H1 (cell line): ENCODE measurements around the gene NME3. TPM values are rescaled to one million over a fixed set of nuclear protein-coding genes. Genes with fewer than 3 reads are reported as not detected.

Experiments used
- CTCF ChIA-PET: fragments of 300-600 bp; sonication (Branson Sonifier 250); formaldehyde crosslinking; loops from one replicate; lab custom pipeline; 2021; ENCODE audit not compliant: partially characterized antibody; lab: Charles Lee
- POLR2A ChIA-PET: fragments of 300-600 bp; sonication (Branson Sonifier 250); formaldehyde crosslinking; loops from one replicate; lab custom pipeline; 2021; ENCODE audit warnings: inconsistent platforms; ENCODE audit not compliant: partially characterized antibody; lab: Charles Lee
- DNase-seq, 2 experiments: peaks; one replicate each; pipeline versions ENCODE4 v3.0.0 to v3.0.0-alpha.2; 2010 to 2022; ENCODE audit warnings: low spot score in 2 of 2, low read depth in 1 of 2, mixed read lengths in 1 of 2
- FAIRE-seq: peaks from 2 replicates; lab custom pipeline; 2011; peaks lifted over from hg19 to GRCh38; lab: Jason Lieb, UNC
- H2AFZ ChIP-seq: 2 replicates; pipeline ENCODE4 v1.8.1; 2012; ENCODE audit warnings: low read length, inconsistent platforms
- H2AK5ac ChIP-seq: 2 replicates; pipeline ENCODE4 v1.6.1; 2013; ENCODE audit warnings: low read depth, low read length
- H2BK120ac ChIP-seq: replicated peaks from 2 replicates; pipeline ENCODE3; 2013; ENCODE audit warnings: low read depth, low read length, inconsistent platforms
- H2BK12ac ChIP-seq: 2 replicates; pipeline ENCODE4 v1.6.1; 2013; ENCODE audit warnings: low read depth, low read length
- H2BK15ac ChIP-seq: 2 replicates; pipeline ENCODE4 v1.6.1; 2013; ENCODE audit warnings: low read length
- H2BK20ac ChIP-seq: 2 replicates; pipeline ENCODE4 v1.6.1; 2013; ENCODE audit warnings: low read length
- H2BK5ac ChIP-seq: 2 replicates; pipeline ENCODE4 v1.6.1; 2013; ENCODE audit warnings: low read depth, low read length
- H3K14ac ChIP-seq: 2 replicates; pipeline ENCODE4 v1.6.1; 2013; ENCODE audit warnings: inconsistent platforms; ENCODE audit not compliant: insufficient read length
- H3K18ac ChIP-seq: 2 replicates; pipeline ENCODE4 v1.6.1; 2013; ENCODE audit warnings: low read length; ENCODE audit errors: extremely low read depth
- H3K23ac ChIP-seq: 2 replicates; pipeline ENCODE4 v1.6.1; 2013; ENCODE audit warnings: inconsistent platforms; ENCODE audit not compliant: insufficient read length
- H3K23me2 ChIP-seq: 2 replicates; pipeline ENCODE4 v1.6.1; 2013; ENCODE audit warnings: low read depth, low read length
- H3K27ac ChIP-seq: 2 replicates; pipeline ENCODE4 v1.6.1; 2011; ENCODE audit warnings: low read depth, low read length, inconsistent platforms
- H3K27me3 ChIP-seq, 4 experiments: replicated peaks in 1 of 4; 1 replicate in 1 of 4; 2 replicates in 3 of 4; pipeline versions ENCODE4 v1.6.1 to v1.8.1; 2011 to 2013; ENCODE audit warnings: low read length in 3 of 4, mild to moderate bottlenecking in 3 of 4, inconsistent platforms in 2 of 4, mixed read lengths in 2 of 4, moderate library complexity in 1 of 4; ENCODE audit not compliant: control insufficient read depth in 3 of 4, insufficient read depth in 3 of 4; ENCODE audit errors: extremely low read depth in 1 of 4
- H3K36me3 ChIP-seq, 4 experiments: 2 replicates each; pipeline versions ENCODE4 v1.6.1 to v1.8.1; 2011 to 2013; ENCODE audit warnings: mild to moderate bottlenecking in 4 of 4, low read length in 3 of 4, moderate library complexity in 2 of 4, control low read depth in 1 of 4, inconsistent platforms in 1 of 4; ENCODE audit not compliant: insufficient read depth in 4 of 4, control insufficient read depth in 2 of 4
- H3K4ac ChIP-seq: replicated peaks from 2 replicates; pipeline ENCODE3; 2013; ENCODE audit warnings: low read length, low read depth, mixed read lengths, inconsistent platforms; ENCODE audit not compliant: insufficient read length
- H3K4me1 ChIP-seq, 4 experiments: replicated peaks in 1 of 4; 1 replicate in 1 of 4; 2 replicates in 3 of 4; pipeline versions ENCODE4 v1.6.1 to v1.8.1; 2011 to 2013; ENCODE audit warnings: low read length in 3 of 4, inconsistent platforms in 2 of 4, mixed read lengths in 1 of 4; ENCODE audit not compliant: insufficient read depth in 4 of 4, control insufficient read depth in 3 of 4
- H3K4me2 ChIP-seq, 2 experiments: 2 replicates each; pipeline versions ENCODE4 v1.6.1 to v1.8.1; 2011 to 2013; ENCODE audit warnings: low read depth in 2 of 2, low read length in 2 of 2, control low read depth in 1 of 2, inconsistent platforms in 1 of 2, mild to moderate bottlenecking in 1 of 2; ENCODE audit not compliant: insufficient read depth in 1 of 2
- H3K4me3 ChIP-seq, 4 experiments: fragments of 200-600, 300-600 bp in 1 of 4; sonication (generic), shearing (Covaris generic), sonication (Bioruptor Twin) in 1 of 4; 2 replicates each; pipeline versions ENCODE4 v1.5.1 to v1.8.1; 2011 to 2016; ENCODE audit warnings: low read length in 4 of 4, low read depth in 3 of 4, control low read depth in 2 of 4, inconsistent platforms in 2 of 4, mild to moderate bottlenecking in 2 of 4, mixed read lengths in 1 of 4, moderate library complexity in 1 of 4; ENCODE audit not compliant: insufficient read depth in 2 of 4; ENCODE audit errors: extremely low read depth in 1 of 4
- H3K56ac ChIP-seq: replicated peaks from 2 replicates; pipeline ENCODE3; 2013; ENCODE audit warnings: low read depth, mild to moderate bottlenecking, mixed read lengths, low read length, inconsistent platforms; ENCODE audit not compliant: insufficient read length
- H3K79me1 ChIP-seq: 2 replicates; pipeline ENCODE4 v1.6.1; 2013; ENCODE audit warnings: low read depth, low read length, control low read depth
- H3K79me2 ChIP-seq, 2 experiments: 2 replicates each; pipeline versions ENCODE4 v1.6.1 to v1.8.1; 2012 to 2013; ENCODE audit warnings: low read length in 2 of 2, mild to moderate bottlenecking in 2 of 2, inconsistent platforms in 1 of 2; ENCODE audit not compliant: insufficient read depth in 2 of 2, control insufficient read depth in 1 of 2
- H3K9ac ChIP-seq, 4 experiments: replicated peaks in 1 of 4; 1 replicate in 1 of 4; 2 replicates in 3 of 4; pipeline versions ENCODE4 v1.6.1 to v1.8.1; 2011 to 2013; ENCODE audit warnings: low read depth in 3 of 4, low read length in 3 of 4, control low read depth in 2 of 4, mild to moderate bottlenecking in 2 of 4, moderate library complexity in 2 of 4, inconsistent platforms in 1 of 4; ENCODE audit errors: extremely low read depth in 1 of 4
- H3K9me3 ChIP-seq, 2 experiments: 2 replicates each; pipeline versions ENCODE4 v1.6.1 to v1.8.1; 2012 to 2013; ENCODE audit warnings: mild to moderate bottlenecking in 2 of 2, moderate library complexity in 2 of 2, control low read depth in 1 of 2, inconsistent platforms in 1 of 2, low read depth in 1 of 2, low read length in 1 of 2, mixed read lengths in 1 of 2; ENCODE audit not compliant: insufficient read depth in 2 of 2
- H4K20me1 ChIP-seq, 2 experiments: replicated peaks in 1 of 2; 2 replicates each; pipeline versions ENCODE3 to v1.8.1; 2011 to 2013; ENCODE audit warnings: inconsistent platforms in 2 of 2, low read length in 2 of 2, mild to moderate bottlenecking in 1 of 2; ENCODE audit not compliant: insufficient read depth in 2 of 2, control insufficient read depth in 1 of 2
- H4K5ac ChIP-seq: 2 replicates; pipeline ENCODE4 v1.6.1; 2013; ENCODE audit warnings: low read length, low read depth, mixed read lengths, inconsistent platforms; ENCODE audit not compliant: insufficient read length
- H4K8ac ChIP-seq: 2 replicates; pipeline ENCODE4 v1.8.0; 2013; ENCODE audit warnings: mild to moderate bottlenecking, moderate library complexity, low read length, inconsistent platforms; ENCODE audit not compliant: insufficient read depth; ENCODE audit errors: extremely low read depth
- H4K91ac ChIP-seq: replicated peaks from 2 replicates; pipeline ENCODE3; 2013; ENCODE audit warnings: low read length, mixed read lengths, inconsistent platforms; ENCODE audit not compliant: insufficient read length
- CBX8 ChIP-seq: fragments of 300-800, 300-1000 bp; sonication (generic); IDR thresholded peaks from 2 replicates; pipeline ENCODE4 v1.7.1; 2016; ENCODE audit warnings: low read depth, low read length, borderline replicate concordance
- CTBP2 ChIP-seq: IDR thresholded peaks from 2 replicates; pipeline ENCODE4 v1.7.0; 2011; ENCODE audit warnings: borderline replicate concordance, mild to moderate bottlenecking, moderate library complexity, mixed read lengths, low read length; ENCODE audit not compliant: insufficient read depth, insufficient read length
- EGR1 ChIP-seq: IDR thresholded peaks from 2 replicates; pipeline ENCODE4 v1.6.1; 2011; ENCODE audit warnings: low read depth, low read length, borderline replicate concordance
- FOSL1 ChIP-seq: IDR thresholded peaks from 2 replicates; pipeline ENCODE4 v1.6.1; 2011; ENCODE audit warnings: mild to moderate bottlenecking, low read depth, low read length, moderate library complexity; ENCODE audit not compliant: insufficient read depth
- HDAC2 ChIP-seq, 2 experiments: fragments of 300-600 bp in 1 of 2; sonication (generic) in 1 of 2; IDR thresholded peaks; 2 replicates each; pipeline ENCODE4 v1.6.1; 2011 to 2012; ENCODE audit warnings: low read depth in 2 of 2, low read length in 2 of 2, mild to moderate bottlenecking in 2 of 2, moderate library complexity in 2 of 2, borderline replicate concordance in 1 of 2, inconsistent platforms in 1 of 2
- JUN ChIP-seq: IDR thresholded peaks from 2 replicates; pipeline ENCODE4 v1.6.1; 2011; ENCODE audit warnings: low read depth, mild to moderate bottlenecking, improper control_type of control experiment, low read length
- SIX5 ChIP-seq: IDR thresholded peaks from 2 replicates; pipeline ENCODE4 v1.6.1; 2011; ENCODE audit warnings: mild to moderate bottlenecking, low read depth, low read length
- SP1 ChIP-seq: IDR thresholded peaks from 2 replicates; pipeline ENCODE4 v1.6.1; 2011; ENCODE audit warnings: low read depth, low read length
- SP2 ChIP-seq: IDR thresholded peaks from 2 replicates; pipeline ENCODE4 v1.6.1; 2012; ENCODE audit warnings: mild to moderate bottlenecking, low read length, inconsistent platforms
- SUZ12 ChIP-seq: fragments of 200-600 bp; sonication (generic); IDR thresholded peaks from 2 replicates; pipeline ENCODE4 v1.6.1; 2012; ENCODE audit warnings: mild to moderate bottlenecking, inconsistent platforms, low read length, moderate library complexity, mixed read lengths
- TCF12 ChIP-seq: IDR thresholded peaks from 2 replicates; pipeline ENCODE4 v1.6.1; 2011; ENCODE audit warnings: low read depth, mild to moderate bottlenecking, low read length
- TEAD4 ChIP-seq: IDR thresholded peaks from 2 replicates; pipeline ENCODE4 v1.6.1; 2012; ENCODE audit warnings: low read depth, low read length, inconsistent platforms, mixed read lengths
- YY1 ChIP-seq: IDR thresholded peaks from 2 replicates; pipeline ENCODE4 v1.6.1; 2011; ENCODE audit warnings: low read depth, mild to moderate bottlenecking, low read length
- WGBS, 2 experiments: shearing (Covaris generic) in 1 of 2; methylation state at CpG; one replicate each; pipeline versions ENCODE4 v1.1.6 to v1.1.7; 2013 to 2015; ENCODE audit warnings: low lambda C conversion rate in 2 of 2, mixed read lengths in 2 of 2, inconsistent platforms in 1 of 2, low coverage in 1 of 2, missing lambda C conversion rate in 1 of 2; ENCODE audit not compliant: insufficient replicate concordance in 2 of 2, insufficient coverage in 1 of 2, insufficient read length in 1 of 2; ENCODE audit errors: extremely low coverage in 1 of 2, missing lambda C conversion rate in 1 of 2; 5-methylcytosine and 5-hydroxymethylcytosine counted together
- polyA plus RNA-seq, 7 experiments: library from polyadenylated mRNA; depleted of rRNA in 3 of 7; stranded (reverse) in 5 of 7; unstranded in 2 of 7; fragments of >200 nt in 5 of 7; fragments of 200-250 nt in 2 of 7; gene quantifications; 1 replicate in 5 of 7; 2 replicates in 1 of 7; 4 replicates in 1 of 7; pipeline versions ENCODE4 v1.2.1 to v1.2.3, GENCODE V29; 2011 to 2013; ENCODE audit warnings: missing spikeins in 2 of 7, mixed read lengths in 2 of 7
- total RNA-seq: library from RNA; stranded (reverse); fragmentation: NEBNext Ultra II Directional; extraction: Animal tissue kit (Norgen Biotek cat#: 25700); gene quantifications from 2 replicates; pipeline ENCODE4 v1.2.1, GENCODE V29; 2021

The NME3 gene
- total and polyA plus RNA-seq, 2 of the 8 experiments (the other 6 are each of a cell fraction or from before 2014, with no cell fraction given): 72.5 to 163 TPM

DNA sequence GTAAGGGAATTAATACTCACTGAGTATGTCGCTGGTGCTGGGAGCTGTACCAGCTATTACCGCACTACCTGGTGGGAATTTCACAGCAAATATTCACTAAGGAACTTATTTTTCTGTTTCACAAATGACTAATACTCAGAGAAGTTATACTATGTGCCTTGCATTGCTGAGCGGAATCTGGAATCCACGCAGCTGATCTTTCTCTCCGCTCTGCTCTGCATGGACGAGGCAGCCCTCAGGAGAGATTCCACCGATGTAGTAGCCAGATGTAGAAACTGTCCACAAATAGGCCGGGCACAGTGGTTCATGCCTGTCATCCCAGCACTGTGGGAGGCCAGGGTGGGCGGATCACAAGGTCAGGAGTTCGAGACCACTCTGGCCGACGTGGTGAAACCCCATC is 17.1 kb downstream of the NME3 start:
- ChIA-PET CTCF (interaction anchor here (0.9 to 1.4 kb wide), 3 partner anchors 9 to 258 kb away, joined by 3 to 5 read pairs (median 3); no protein-coding TSS in a partner anchor), POLR2A (interaction anchor here (0.7 to 1.2 kb wide), 4 partner anchors 26 to 231 kb away, joined by 3 read pairs; no protein-coding TSS in a partner anchor)
- no peak for DNase-seq
- Histone ChIP-seq H3K27me3 (no peaks in the 10 kb centered on the region), H3K9ac (no peak overlapping the region), H3K56ac (no peak overlapping the region), H2BK15ac (no peak overlapping the region), H2BK20ac (no peak overlapping the region), H3K79me1 (no peaks in the 10 kb centered on the region), H3K4me1 (no peaks in the 10 kb centered on the region), H3K4me3 (no peak overlapping the region), H3K14ac (no peak overlapping the region), H2BK120ac (no peak overlapping the region), H2AFZ (no peak overlapping the region), H3K9me3 (no peaks in the 10 kb centered on the region), H3K4me2 (no peak overlapping the region), H3K23me2 (no peaks in the 10 kb centered on the region), H3K27ac (no peak overlapping the region), H3K79me2 (no peaks in the 10 kb centered on the region), H3K23ac (no peak overlapping the region), H2BK5ac (no peak overlapping the region), H2AK5ac (no peak overlapping the region), H3K36me3 (peaks cover 0 to 11% (median 0%) of the 10 kb centered on the region in 4 experiments; a peak in 2 of 8 replicates), H4K5ac (no peak overlapping the region), H2BK12ac (no peak overlapping the region), H4K91ac (no peak overlapping the region), H4K20me1 (peaks cover 0 to 3% of the 10 kb centered on the region in 2 experiments), H4K8ac (no peak overlapping the region), H3K18ac (no peak overlapping the region), H3K4ac (no peak overlapping the region)
- FAIRE-seq: no peak
- TF ChIP-seq SIX5 (no peak), SUZ12 (no peak), CBX8 (no peak), FOSL1 (no peak), SP1 (no peak), JUN (no peak), EGR1 (no peak), HDAC2 (IDR thresholded peaks at IDR 0.05; ENCODE audit: borderline replicate concordance in 1 of 2, low read depth in 2 of 2, low read length in 2 of 2) (no peak), TCF12 (no peak), CTBP2 (no peak), TEAD4 (no peak), SP2 (no peak), YY1 (no peak)
- 88% methylated on average over 12 of the region's 12 CpGs; no CpG with 5 or more reads in 1 of the 2 experiments for WGBS, 2 experiments
